ENCODE data around the gene HIVEP2. TPM values are rescaled to one million over a fixed set of nuclear protein-coding genes. Genes with fewer than 3 reads are reported as not detected.

HIVEP2 gene
- total RNA-seq, 1 experiment from 2014 or later = 3.0 TPM

DNA sequence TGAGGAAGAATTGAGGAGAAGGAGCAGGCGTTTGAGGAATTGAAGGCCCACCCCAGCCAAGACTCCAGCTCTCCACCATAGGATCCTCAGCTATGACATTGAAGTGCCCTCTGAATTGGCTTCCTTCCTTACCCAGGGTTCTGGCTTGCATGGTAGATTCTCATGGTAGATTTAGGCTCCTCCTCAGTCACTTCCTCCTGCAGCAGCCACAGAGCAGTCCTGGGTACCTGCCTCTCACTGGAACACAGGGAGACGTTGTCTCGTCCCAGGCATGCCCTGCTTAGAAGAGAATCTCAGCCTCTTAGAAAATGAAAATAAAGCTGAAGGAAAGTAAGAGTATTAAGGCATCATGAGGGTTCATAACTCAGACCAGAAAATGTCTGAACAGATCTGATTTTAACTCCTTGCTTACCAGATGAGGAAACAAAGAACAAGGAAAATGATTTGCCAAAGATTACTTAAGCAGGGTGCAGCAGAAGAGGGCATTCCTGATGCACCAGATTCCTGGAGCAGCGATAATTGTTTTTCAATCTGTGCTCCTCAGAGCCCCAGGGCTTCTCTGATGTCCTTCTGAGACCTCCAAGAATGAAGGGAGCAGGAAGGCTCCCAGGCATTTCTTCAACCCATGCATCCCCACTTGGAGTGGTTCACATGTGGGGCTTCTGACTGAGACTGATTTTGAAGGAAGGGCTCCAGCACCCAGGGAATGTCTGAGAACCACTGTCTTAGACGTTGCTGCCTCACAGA lies 219.8 kb downstream of the HIVEP2 start:
- Histone ChIP-seq H3K4me2 (ENCODE audit: low read depth, low read length, poor library complexity, severe bottlenecking) (no peak overlapping the region), H3K36me3 (ENCODE audit: insufficient read depth, low read length) (no peaks in the 10 kb centered on the region), H3K27me3 (ENCODE audit: low read length) (no peaks in the 10 kb centered on the region), H3K79me2 (ENCODE audit: low read length) (no peaks in the 10 kb centered on the region), H3K9ac (ENCODE audit: low read length) (no peak overlapping the region), H3K9me2 (replicated peaks; ENCODE audit: insufficient read depth, low read length) (no peaks in the 10 kb centered on the region; the same call in 1 of the 2 replicates), H2AFZ (ENCODE audit: low read length) (no peak overlapping the region), H4K20me1 (ENCODE audit: insufficient read depth, low read depth, low read length) (no peaks in the 10 kb centered on the region), H3K4me3 (ENCODE audit: low read length) (no peak overlapping the region), H3K4me1 (ENCODE audit: low read length) (no peaks in the 10 kb centered on the region), H3K27ac (ENCODE audit: low read length) (no peak overlapping the region), H3K9me3 (ENCODE audit: low read length) (no peaks in the 10 kb centered on the region)
- no peak for DNase-seq

DNA sequence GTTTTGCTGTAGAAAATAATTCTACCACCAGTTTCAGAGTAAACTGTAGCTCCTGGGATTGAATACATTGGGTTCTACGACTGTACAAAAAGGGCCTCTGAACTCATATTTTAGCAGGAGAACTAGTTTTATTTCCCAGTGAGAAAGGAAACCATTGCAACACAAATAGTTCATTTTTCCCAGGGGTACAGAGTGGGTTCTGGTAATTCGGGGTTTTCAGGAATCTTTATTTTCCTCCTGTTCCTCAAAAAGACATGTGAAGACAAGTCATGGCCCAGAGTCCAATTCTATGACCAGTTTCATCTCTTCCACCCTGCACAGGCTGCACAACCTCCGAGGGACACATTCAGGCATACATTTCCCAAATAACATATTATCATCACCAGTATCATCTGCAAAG lies 222.1 kb downstream of the HIVEP2 start:
- no peak overlapping the region for H3K4me2 ChIP-seq (ENCODE audit: low read depth, low read length, poor library complexity, severe bottlenecking)

DNA sequence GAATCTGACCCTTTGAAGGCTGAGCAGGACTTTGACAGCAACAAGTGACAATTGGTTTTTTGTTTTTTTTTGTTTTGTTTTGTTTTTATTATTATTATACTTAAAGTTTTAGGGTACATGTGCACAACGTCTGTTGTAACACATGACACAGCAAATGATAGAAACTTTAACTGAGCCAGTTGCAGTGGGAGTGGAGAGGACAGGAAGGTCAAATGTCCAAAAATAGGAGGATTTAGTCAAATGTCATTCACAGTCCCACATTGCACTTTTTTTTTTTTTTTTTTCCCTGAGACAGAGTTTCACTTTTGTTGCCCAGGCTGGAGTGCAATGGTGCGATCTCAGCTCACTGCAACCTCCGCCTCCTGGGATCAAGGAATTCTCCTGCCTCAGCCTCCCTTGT lies 223.0 kb downstream of the HIVEP2 start:
- Histone ChIP-seq H4K20me1 (ENCODE audit: insufficient read depth, low read depth, low read length) (no peaks in the 10 kb centered on the region), H3K9ac (ENCODE audit: low read length) (no peak overlapping the region)
- no peak for DNase-seq

More for the DNA sequence above, 222.1 kb downstream of the HIVEP2 start:
- no peaks in the 10 kb centered on the region for H3K79me2 ChIP-seq (ENCODE audit: low read length)
- H3K9ac ChIP-seq (ENCODE audit: low read length) = no peak overlapping the region
- peaks cover 13% of the 10 kb centered on the region; the same call in 1 of the 2 replicates for H3K9me3 ChIP-seq (ENCODE audit: low read length)
- no peak overlapping the region for H3K4me3 ChIP-seq (ENCODE audit: low read length)
- H3K4me1 ChIP-seq (ENCODE audit: low read length) = no peaks in the 10 kb centered on the region
- H2AFZ ChIP-seq (ENCODE audit: low read length) = no peak overlapping the region
- H3K36me3 ChIP-seq (ENCODE audit: insufficient read depth, low read length) = no peaks in the 10 kb centered on the region
- H3K9me2 ChIP-seq (replicated peaks; ENCODE audit: insufficient read depth, low read length) = no peaks in the 10 kb centered on the region; the same call in 1 of the 2 replicates
- no peak for DNase-seq
- H4K20me1 ChIP-seq (ENCODE audit: insufficient read depth, low read depth, low read length) = no peaks in the 10 kb centered on the region
- no peak overlapping the region for H3K27ac ChIP-seq (ENCODE audit: low read length)
- H3K27me3 ChIP-seq (ENCODE audit: low read length) = no peaks in the 10 kb centered on the region

DNA sequence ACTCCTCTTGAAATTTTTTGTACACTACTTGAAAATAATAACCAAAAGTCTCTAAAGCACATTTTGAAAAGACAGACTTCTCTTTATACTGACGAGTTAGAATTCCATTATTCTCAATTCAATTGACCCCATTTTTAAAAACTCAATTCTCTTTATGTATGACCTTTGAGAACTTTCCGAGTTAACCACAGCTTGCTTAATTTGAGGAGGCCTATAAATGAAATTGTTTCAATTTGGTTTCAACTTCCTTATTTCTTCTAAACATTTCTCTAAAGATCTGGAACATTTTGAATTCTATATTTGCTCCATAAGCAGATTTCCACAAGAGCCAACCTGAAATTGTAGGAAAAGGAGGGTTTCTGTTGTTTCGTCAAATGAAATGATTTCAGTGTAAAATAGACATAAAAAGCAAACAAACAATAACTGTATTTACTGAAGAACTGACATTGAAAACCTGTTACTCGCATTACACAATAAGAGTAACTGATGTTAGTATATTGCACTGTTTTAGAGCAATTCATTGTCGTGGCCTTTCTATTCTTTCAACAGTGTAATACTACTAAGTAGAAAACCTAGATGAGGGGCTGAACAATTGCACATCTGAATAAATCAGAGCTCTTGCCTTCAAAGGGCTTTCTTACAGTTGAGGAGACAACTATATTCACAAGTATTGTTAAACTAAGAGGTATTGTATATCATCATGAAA lies 223.6 kb downstream of the HIVEP2 start:
- DNase-seq = no peak
- no peak overlapping the region for H3K4me2 ChIP-seq (ENCODE audit: low read depth, low read length, poor library complexity, severe bottlenecking)

More for the DNA sequence above, 223.0 kb downstream of the HIVEP2 start:
- H3K4me3 ChIP-seq (ENCODE audit: low read length) = no peak overlapping the region
- H3K4me1 ChIP-seq (ENCODE audit: low read length) = no peaks in the 10 kb centered on the region
- no peaks in the 10 kb centered on the region for H3K36me3 ChIP-seq (ENCODE audit: insufficient read depth, low read length)
- no peak overlapping the region for H3K4me2 ChIP-seq (ENCODE audit: low read depth, low read length, poor library complexity, severe bottlenecking)
- H3K9me3 ChIP-seq (ENCODE audit: low read length) = peaks cover 13% of the 10 kb centered on the region; the same call in 1 of the 2 replicates
- H2AFZ ChIP-seq (ENCODE audit: low read length) = no peak overlapping the region
- H3K79me2 ChIP-seq (ENCODE audit: low read length) = no peaks in the 10 kb centered on the region
- no peaks in the 10 kb centered on the region for H3K27me3 ChIP-seq (ENCODE audit: low read length)
- H3K9me2 ChIP-seq (replicated peaks; ENCODE audit: insufficient read depth, low read length) = no peaks in the 10 kb centered on the region; the same call in 1 of the 2 replicates
- H3K27ac ChIP-seq (ENCODE audit: low read length) = no peak overlapping the region

DNA sequence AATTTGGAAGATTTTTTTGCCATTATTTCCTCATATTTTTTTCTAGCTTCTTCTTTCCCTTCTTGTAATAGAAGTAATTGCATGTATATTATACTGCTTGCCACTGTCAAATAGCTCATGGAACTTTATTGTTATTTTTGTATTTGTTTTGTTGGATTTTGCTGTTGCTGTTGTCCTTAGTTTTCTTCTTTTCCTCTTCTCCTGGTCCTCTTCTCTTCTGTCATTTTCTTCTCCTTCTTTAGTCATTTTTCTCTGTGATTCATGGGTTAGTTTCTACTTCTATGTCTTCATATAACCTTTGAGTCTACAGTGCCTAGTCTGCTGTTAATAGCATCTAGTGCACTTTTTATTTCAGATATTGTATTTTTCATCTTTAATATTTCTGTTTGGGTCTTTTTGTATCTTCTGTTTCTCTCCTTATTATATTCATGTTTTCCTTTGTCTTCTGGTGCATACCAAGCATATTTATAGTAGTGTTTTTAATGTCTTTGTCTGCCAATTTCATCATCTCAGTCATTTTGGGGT lies 226.2 kb downstream of the HIVEP2 start:
- Histone ChIP-seq H3K27me3 (ENCODE audit: low read length) (no peaks in the 10 kb centered on the region), H4K20me1 (ENCODE audit: insufficient read depth, low read depth, low read length) (no peaks in the 10 kb centered on the region), H3K4me3 (ENCODE audit: low read length) (no peak overlapping the region), H3K9me2 (replicated peaks; ENCODE audit: insufficient read depth, low read length) (no peaks in the 10 kb centered on the region; the same call in 1 of the 2 replicates), H3K9ac (ENCODE audit: low read length) (no peak overlapping the region), H3K4me2 (ENCODE audit: low read depth, low read length, poor library complexity, severe bottlenecking) (no peak overlapping the region), H2AFZ (ENCODE audit: low read length) (no peak overlapping the region), H3K4me1 (ENCODE audit: low read length) (no peaks in the 10 kb centered on the region), H3K79me2 (ENCODE audit: low read length) (no peaks in the 10 kb centered on the region), H3K36me3 (ENCODE audit: insufficient read depth, low read length) (no peaks in the 10 kb centered on the region), H3K9me3 (ENCODE audit: low read length) (peaks cover 13% of the 10 kb centered on the region; the same call in 1 of the 2 replicates), H3K27ac (ENCODE audit: low read length) (no peak overlapping the region)
- no peak for DNase-seq

More for the DNA sequence above, 223.6 kb downstream of the HIVEP2 start:
- H3K9me3 ChIP-seq (ENCODE audit: low read length) = peaks cover 13% of the 10 kb centered on the region; the same call in 1 of the 2 replicates
- H3K9ac ChIP-seq (ENCODE audit: low read length) = no peak overlapping the region
- no peaks in the 10 kb centered on the region; the same call in 1 of the 2 replicates for H3K9me2 ChIP-seq (replicated peaks; ENCODE audit: insufficient read depth, low read length)
- H2AFZ ChIP-seq (ENCODE audit: low read length) = no peak overlapping the region
- no peaks in the 10 kb centered on the region for H3K79me2 ChIP-seq (ENCODE audit: low read length)
- no peak overlapping the region for H3K27ac ChIP-seq (ENCODE audit: low read length)
- no peaks in the 10 kb centered on the region for H4K20me1 ChIP-seq (ENCODE audit: insufficient read depth, low read depth, low read length)
- H3K4me3 ChIP-seq (ENCODE audit: low read length) = no peak overlapping the region
- H3K36me3 ChIP-seq (ENCODE audit: insufficient read depth, low read length) = no peaks in the 10 kb centered on the region
- H3K27me3 ChIP-seq (ENCODE audit: low read length) = no peaks in the 10 kb centered on the region
- no peaks in the 10 kb centered on the region for H3K4me1 ChIP-seq (ENCODE audit: low read length)

DNA sequence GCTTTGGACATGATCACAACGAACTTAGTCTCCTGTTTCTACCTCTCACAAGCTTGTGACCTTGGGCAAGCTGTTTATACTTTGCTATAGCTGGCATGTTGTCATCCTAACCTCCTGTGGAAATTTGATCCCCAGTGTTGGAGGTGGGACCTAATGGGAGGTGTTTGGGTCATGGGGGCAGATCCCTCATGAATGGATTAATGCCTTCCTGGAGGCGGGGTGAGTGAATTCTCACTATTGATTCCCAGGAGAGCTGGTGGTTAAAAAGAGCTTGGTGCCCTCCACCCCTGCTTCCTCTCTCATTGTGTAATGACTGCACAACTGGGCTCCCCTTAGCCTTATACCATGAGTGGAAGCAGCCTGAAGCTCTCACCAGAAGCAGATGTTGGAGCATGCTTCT lies 228.9 kb downstream of the HIVEP2 start:
- H3K27me3 ChIP-seq (ENCODE audit: low read length) = no peaks in the 10 kb centered on the region
- no peak overlapping the region for H3K4me2 ChIP-seq (ENCODE audit: low read depth, low read length, poor library complexity, severe bottlenecking)
- H3K4me1 ChIP-seq (ENCODE audit: low read length) = no peaks in the 10 kb centered on the region
- no peak overlapping the region for H3K4me3 ChIP-seq (ENCODE audit: low read length)
- H3K9ac ChIP-seq (ENCODE audit: low read length) = no peak overlapping the region
- no peaks in the 10 kb centered on the region for H4K20me1 ChIP-seq (ENCODE audit: insufficient read depth, low read depth, low read length)
- no peaks in the 10 kb centered on the region for H3K79me2 ChIP-seq (ENCODE audit: low read length)
- no peak overlapping the region for H3K27ac ChIP-seq (ENCODE audit: low read length)
- no peaks in the 10 kb centered on the region; the same call in 1 of the 2 replicates for H3K9me2 ChIP-seq (replicated peaks; ENCODE audit: insufficient read depth, low read length)
- no peaks in the 10 kb centered on the region for H3K36me3 ChIP-seq (ENCODE audit: insufficient read depth, low read length)
- DNase-seq = no peak
- peaks cover 13% of the 10 kb centered on the region; the same call in 1 of the 2 replicates for H3K9me3 ChIP-seq (ENCODE audit: low read length)
- H2AFZ ChIP-seq (ENCODE audit: low read length) = no peak overlapping the region

DNA sequence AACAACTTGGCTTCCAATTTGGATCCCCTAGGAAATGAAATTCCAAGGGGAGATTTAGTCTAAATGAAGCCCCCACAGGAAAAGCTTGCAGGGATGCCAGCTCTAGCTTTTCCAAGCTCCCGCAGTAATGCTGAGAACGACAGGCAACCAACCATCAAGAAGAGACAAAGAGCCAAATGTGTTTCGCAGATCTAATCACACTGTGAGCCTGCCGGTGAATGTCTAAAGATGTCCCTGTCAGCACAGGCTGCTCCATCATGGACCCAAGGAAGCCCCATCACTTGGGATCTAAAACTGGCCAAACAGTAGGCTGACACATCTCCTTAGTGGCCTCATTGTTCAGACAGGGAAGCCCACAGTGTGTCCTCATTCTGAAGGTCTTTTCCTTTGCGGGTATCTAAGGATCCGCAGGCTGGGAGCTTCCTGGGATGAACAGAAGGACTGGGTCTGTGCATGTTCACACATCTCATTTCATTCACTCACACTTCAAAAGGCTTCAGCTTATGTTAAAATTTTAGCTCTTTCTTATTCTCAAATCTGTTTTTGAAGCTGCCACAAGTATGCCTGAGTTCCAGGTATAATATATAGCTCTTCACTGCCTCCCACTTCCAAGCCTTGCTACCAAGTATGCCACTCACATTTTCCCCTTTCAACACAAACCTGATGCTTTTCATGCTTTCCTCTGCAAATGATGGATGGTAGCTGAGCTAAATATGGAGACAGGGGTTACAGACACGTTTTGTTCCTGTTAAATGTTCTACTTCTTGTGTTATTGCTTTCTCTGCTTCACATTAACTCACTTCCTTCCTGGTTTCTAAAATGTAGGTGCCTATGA lies 229.8 kb downstream of the HIVEP2 start:
- H3K9ac ChIP-seq (ENCODE audit: low read length) = no peak overlapping the region
- H3K9me3 ChIP-seq (ENCODE audit: low read length) = peaks cover 13% of the 10 kb centered on the region; the same call in 1 of the 2 replicates
- no peak for DNase-seq
- H3K27me3 ChIP-seq (ENCODE audit: low read length) = no peaks in the 10 kb centered on the region
- no peaks in the 10 kb centered on the region for H3K36me3 ChIP-seq (ENCODE audit: insufficient read depth, low read length)
- no peak overlapping the region for H2AFZ ChIP-seq (ENCODE audit: low read length)
- no peaks in the 10 kb centered on the region for H3K79me2 ChIP-seq (ENCODE audit: low read length)
- no peaks in the 10 kb centered on the region for H3K9me2 ChIP-seq (replicated peaks; ENCODE audit: insufficient read depth, low read length)
- no peak overlapping the region for H3K4me2 ChIP-seq (ENCODE audit: low read depth, low read length, poor library complexity, severe bottlenecking)
- H3K4me1 ChIP-seq (ENCODE audit: low read length) = no peaks in the 10 kb centered on the region
- H3K27ac ChIP-seq (ENCODE audit: low read length) = no peak overlapping the region
- no peaks in the 10 kb centered on the region for H4K20me1 ChIP-seq (ENCODE audit: insufficient read depth, low read depth, low read length)
- H3K4me3 ChIP-seq (ENCODE audit: low read length) = no peak overlapping the region
